ENCODE measurements around the gene GET4.

Gene GET4

GRCh38 chr7:913736-914520 lies 37.6 kb downstream of the GET4 start:
- Histone ChIP-seq H3K36me3 (replicated peaks) (no peaks in the 10 kb centered on the region), H3K27ac (no peak overlapping the region), H3K4me3 (ENCODE audit: low read depth, low read length) (no peak overlapping the region), H3K27me3 (replicated peaks) (no peaks in the 10 kb centered on the region)
- TF ChIP-seq CTCF (IDR thresholded peaks at IDR 0.05; ENCODE audit: low read depth, low read length, missing control alignments) = no peak
- in situ Hi-C loops (cut with HindIII; ENCODE audit: low pct_ligation_motif_present, low sequenced_read_pairs) = no loop called here
- DNase-seq = no peak

GRCh38 chr7:914521-915194 lies 38.3 kb downstream of the GET4 start:
- in situ Hi-C loops (cut with HindIII; ENCODE audit: low pct_ligation_motif_present, low sequenced_read_pairs) = no loop called here
- no peaks in the 10 kb centered on the region for H3K36me3 ChIP-seq (replicated peaks)
- DNase-seq = no peak
- no peak overlapping the region for H3K27ac ChIP-seq
- no peaks in the 10 kb centered on the region for H3K27me3 ChIP-seq (replicated peaks)
- TF ChIP-seq CTCF (IDR thresholded peaks at IDR 0.05; ENCODE audit: low read depth, low read length, missing control alignments) = no peak
- no peak overlapping the region for H3K4me3 ChIP-seq (ENCODE audit: low read depth, low read length)

- in situ Hi-C loops (cut with HindIII; ENCODE audit: low pct_ligation_motif_present, low sequenced_read_pairs) = no loop called here
These were observed 39.2 kb downstream of the GET4 start for GRCh38 chr7:915291-916218.

GRCh38 chr7:916291-916941 lies 40.1 kb downstream of the GET4 start:
- no peak for TF ChIP-seq CTCF (IDR thresholded peaks at IDR 0.05; ENCODE audit: low read depth, low read length, missing control alignments)
- in situ Hi-C loops (cut with HindIII; ENCODE audit: low pct_ligation_motif_present, low sequenced_read_pairs) = no loop called here
- DNase-seq = no peak

More at GRCh38 chr7:915291-916218, 39.2 kb downstream of the GET4 start:
- TF ChIP-seq CTCF (IDR thresholded peaks at IDR 0.05; ENCODE audit: low read depth, low read length, missing control alignments) = no peak
- Histone ChIP-seq H3K27ac (no peak overlapping the region), H3K36me3 (replicated peaks) (no peaks in the 10 kb centered on the region), H3K4me3 (ENCODE audit: low read depth, low read length) (no peak overlapping the region), H3K27me3 (replicated peaks) (no peaks in the 10 kb centered on the region)
- no peak for DNase-seq

GRCh38 chr7:917255-918117 lies 41.1 kb downstream of the GET4 start:
- H3K4me3 ChIP-seq (ENCODE audit: low read depth, low read length) = no peak overlapping the region
- H3K27ac ChIP-seq = no peak overlapping the region
- DNase-seq = no peak
- no peaks in the 10 kb centered on the region for H3K36me3 ChIP-seq (replicated peaks)
- in situ Hi-C loops (cut with HindIII; ENCODE audit: low pct_ligation_motif_present, low sequenced_read_pairs) = no loop called here
- TF ChIP-seq CTCF (IDR thresholded peaks at IDR 0.05; ENCODE audit: low read depth, low read length, missing control alignments) = no peak
- H3K27me3 ChIP-seq (replicated peaks) = no peaks in the 10 kb centered on the region

More at GRCh38 chr7:916291-916941, 40.1 kb downstream of the GET4 start:
- H3K27me3 ChIP-seq (replicated peaks) = no peaks in the 10 kb centered on the region
- no peak overlapping the region for H3K27ac ChIP-seq
- H3K36me3 ChIP-seq (replicated peaks) = no peaks in the 10 kb centered on the region
- H3K4me3 ChIP-seq (ENCODE audit: low read depth, low read length) = no peak overlapping the region

Data from brain microvascular endothelial cell (primary cell).